SU-DHL-6 (cell line): ENCODE data around the gene FAM53B.

Experiments used
- H2AFZ ChIP-seq: fragments of 200-600 bp; sonication (generic); 2 replicates; pipeline ENCODE4 v1.6.1; 2014; ENCODE audit warnings: low read depth, mild to moderate bottlenecking, moderate library complexity, mixed read lengths, antibody characterized with exemption, low read length; ENCODE audit not compliant: severe bottlenecking
- H3F3A ChIP-seq: fragments of 200-600 bp; shearing (Covaris generic); 2 replicates; pipeline ENCODE4 v1.6.0; 2016; ENCODE audit warnings: antibody characterized with exemption, mild to moderate bottlenecking; ENCODE audit not compliant: insufficient read depth
- H3K27ac ChIP-seq: fragments of 200-600 bp; sonication (generic); 2 replicates; pipeline ENCODE4 v1.5.1; 2016; ENCODE audit warnings: low read depth, mild to moderate bottlenecking, low read length, moderate library complexity, mixed read lengths
- H3K27me3 ChIP-seq: fragments of 200-600 bp; sonication (generic), shearing (Covaris generic); 2 replicates; pipeline ENCODE4 v1.6.0; 2014; ENCODE audit warnings: mild to moderate bottlenecking, low read length
- H3K36me3 ChIP-seq: fragments of 200-600 bp; sonication (generic); 2 replicates; pipeline ENCODE4 v1.6.1; 2014; ENCODE audit warnings: mild to moderate bottlenecking, low read length, mixed read lengths
- H3K4me2 ChIP-seq: fragments of 300-600, 200-600 bp; shearing (Covaris generic), sonication (generic); 2 replicates; pipeline ENCODE4 v1.6.0; 2014; ENCODE audit warnings: low read length, low read depth, mild to moderate bottlenecking; ENCODE audit not compliant: poor library complexity, severe bottlenecking
- H3K4me3 ChIP-seq: fragments of 200-600 bp; sonication (generic); 2 replicates; pipeline ENCODE4 v1.5.1; 2014; ENCODE audit warnings: antibody characterized with exemption, low read length, mild to moderate bottlenecking, mixed read lengths; ENCODE audit not compliant: insufficient read depth, poor library complexity, severe bottlenecking
- H3K79me2 ChIP-seq: fragments of 200-600 bp; sonication (generic); 2 replicates; pipeline ENCODE4 v1.6.1; 2014; ENCODE audit warnings: mild to moderate bottlenecking, low read length, moderate library complexity; ENCODE audit not compliant: insufficient read depth
- H3K9ac ChIP-seq: fragments of 200-600 bp; sonication (generic); 2 replicates; pipeline ENCODE4 v1.7.0; 2014; ENCODE audit warnings: mild to moderate bottlenecking, low read length
- H3K9me2 ChIP-seq: fragments of 200-600 bp; sonication (generic); replicated peaks from 2 replicates; pipeline ENCODE4 v1.6.1; 2014; ENCODE audit warnings: low read length; ENCODE audit not compliant: insufficient read depth
- H3K9me3 ChIP-seq: fragments of 200-600 bp; sonication (generic); 2 replicates; pipeline ENCODE4 v1.6.1; 2014; ENCODE audit warnings: low read length, mixed read lengths; ENCODE audit not compliant: insufficient read depth
- H4K20me1 ChIP-seq: fragments of 200-600 bp; sonication (generic); 2 replicates; pipeline ENCODE4 v1.6.1; 2014; ENCODE audit warnings: low read depth, mild to moderate bottlenecking, antibody characterized with exemption, low read length, moderate library complexity, mixed read lengths
- EZH2phosphoT487 ChIP-seq: fragments of 200-600 bp; sonication (generic), shearing (Covaris generic); conservative IDR thresholded peaks from 2 replicates; pipeline ENCODE4 v1.6.1; 2018; ENCODE audit warnings: mild to moderate bottlenecking, antibody characterized with exemption, low read length, moderate library complexity, mixed read lengths
- TF ChIP-seq, protein P1 (sequence below): fragments of 200-600 bp; sonication (generic); IDR thresholded peaks from one replicate; pipeline ENCODE4 v1.5.1; 2017; ENCODE audit warnings: antibody characterized with exemption, mild to moderate bottlenecking, low read length, moderate library complexity; ENCODE audit not compliant: insufficient read depth, poor library complexity, severe bottlenecking

Gene FAM53B

DNA sequence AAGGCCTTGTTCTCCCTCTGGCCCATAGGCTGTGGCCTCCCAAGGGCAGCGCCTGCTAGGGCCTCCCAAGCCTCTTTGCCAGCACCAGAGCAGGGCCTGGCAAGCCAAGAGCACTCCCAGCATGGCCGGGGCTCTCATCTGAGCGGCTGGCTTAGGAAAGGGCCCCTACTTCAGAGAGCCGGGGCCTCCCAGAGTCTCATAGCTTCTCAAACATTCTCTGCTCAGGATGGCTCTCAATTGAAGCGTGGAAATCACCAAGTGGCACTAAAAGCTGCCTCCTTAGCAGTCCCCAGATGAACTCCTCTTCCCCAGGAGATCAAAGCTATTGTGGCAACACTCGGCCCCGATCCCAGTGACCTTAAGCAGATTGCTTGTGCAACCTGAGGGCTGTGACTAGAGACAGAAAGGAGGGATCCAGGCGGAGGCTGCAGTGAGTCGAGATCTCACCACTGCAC is 69.4 kb downstream of the FAM53B start:
- no peaks in the 10 kb centered on the region for H3F3A ChIP-seq
- H4K20me1 ChIP-seq: peaks cover 37% of the 10 kb centered on the region; the same call in 1 of the 2 replicates
- no peak overlapping the region for H3K4me3 ChIP-seq
- no peaks in the 10 kb centered on the region for H3K27me3 ChIP-seq
- peaks cover 11% of the 10 kb centered on the region; the same call in 1 of the 2 replicates for H3K36me3 ChIP-seq
- H3K9me2 ChIP-seq: no peaks in the 10 kb centered on the region
- no peak overlapping the region for H3K4me2 ChIP-seq
- H3K9me3 ChIP-seq: no peaks in the 10 kb centered on the region
- no peak for TF ChIP-seq EZH2phosphoT487
- TF ChIP-seq, protein P1, sequence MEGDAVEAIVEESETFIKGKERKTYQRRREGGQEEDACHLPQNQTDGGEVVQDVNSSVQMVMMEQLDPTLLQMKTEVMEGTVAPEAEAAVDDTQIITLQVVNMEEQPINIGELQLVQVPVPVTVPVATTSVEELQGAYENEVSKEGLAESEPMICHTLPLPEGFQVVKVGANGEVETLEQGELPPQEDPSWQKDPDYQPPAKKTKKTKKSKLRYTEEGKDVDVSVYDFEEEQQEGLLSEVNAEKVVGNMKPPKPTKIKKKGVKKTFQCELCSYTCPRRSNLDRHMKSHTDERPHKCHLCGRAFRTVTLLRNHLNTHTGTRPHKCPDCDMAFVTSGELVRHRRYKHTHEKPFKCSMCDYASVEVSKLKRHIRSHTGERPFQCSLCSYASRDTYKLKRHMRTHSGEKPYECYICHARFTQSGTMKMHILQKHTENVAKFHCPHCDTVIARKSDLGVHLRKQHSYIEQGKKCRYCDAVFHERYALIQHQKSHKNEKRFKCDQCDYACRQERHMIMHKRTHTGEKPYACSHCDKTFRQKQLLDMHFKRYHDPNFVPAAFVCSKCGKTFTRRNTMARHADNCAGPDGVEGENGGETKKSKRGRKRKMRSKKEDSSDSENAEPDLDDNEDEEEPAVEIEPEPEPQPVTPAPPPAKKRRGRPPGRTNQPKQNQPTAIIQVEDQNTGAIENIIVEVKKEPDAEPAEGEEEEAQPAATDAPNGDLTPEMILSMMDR: no peak
- H3K9ac ChIP-seq: no peak overlapping the region
- H3K79me2 ChIP-seq: peaks cover 100% of the 10 kb centered on the region
- no peak overlapping the region for H2AFZ ChIP-seq
- no peak overlapping the region for H3K27ac ChIP-seq

DNA sequence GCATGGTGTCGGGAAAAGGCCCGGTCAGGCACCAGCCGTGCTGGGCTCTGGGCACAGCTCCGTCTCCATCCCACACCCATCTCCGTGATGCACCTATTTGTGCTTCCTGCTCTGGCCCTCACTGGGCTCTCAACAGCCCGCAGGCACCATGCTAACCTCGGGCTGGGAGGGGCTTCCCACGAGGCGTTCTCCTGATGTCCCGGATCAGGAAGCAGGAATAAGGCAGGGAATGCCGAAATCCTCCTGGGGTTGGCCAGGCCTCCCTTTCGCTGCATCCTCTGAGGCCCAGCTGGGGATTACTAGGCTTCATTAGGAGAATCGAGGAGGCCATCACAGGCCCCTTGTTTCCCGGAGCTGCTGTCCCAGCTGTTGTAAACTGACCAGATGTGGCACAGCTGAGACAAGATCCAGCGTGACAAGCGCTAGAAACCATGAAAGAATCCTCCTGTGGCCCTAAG is 72.0 kb downstream of the FAM53B start:
- Histone ChIP-seq H3K9me2 (no peaks in the 10 kb centered on the region), H3K9me3 (no peaks in the 10 kb centered on the region), H3K4me2 (no peak overlapping the region), H2AFZ (no peak overlapping the region), H3K27ac (no peak overlapping the region), H3K27me3 (no peaks in the 10 kb centered on the region), H3K79me2 (peaks cover 99% of the 10 kb centered on the region), H4K20me1 (peaks cover 34% of the 10 kb centered on the region; the same call in 1 of the 2 replicates), H3K4me3 (no peak overlapping the region), H3K9ac (no peak overlapping the region), H3K36me3 (peaks cover 9% of the 10 kb centered on the region; the same call in 1 of the 2 replicates), H3F3A (no peaks in the 10 kb centered on the region)
- TF ChIP-seq EZH2phosphoT487: no peak
- TF ChIP-seq, protein P1: no peak

DNA sequence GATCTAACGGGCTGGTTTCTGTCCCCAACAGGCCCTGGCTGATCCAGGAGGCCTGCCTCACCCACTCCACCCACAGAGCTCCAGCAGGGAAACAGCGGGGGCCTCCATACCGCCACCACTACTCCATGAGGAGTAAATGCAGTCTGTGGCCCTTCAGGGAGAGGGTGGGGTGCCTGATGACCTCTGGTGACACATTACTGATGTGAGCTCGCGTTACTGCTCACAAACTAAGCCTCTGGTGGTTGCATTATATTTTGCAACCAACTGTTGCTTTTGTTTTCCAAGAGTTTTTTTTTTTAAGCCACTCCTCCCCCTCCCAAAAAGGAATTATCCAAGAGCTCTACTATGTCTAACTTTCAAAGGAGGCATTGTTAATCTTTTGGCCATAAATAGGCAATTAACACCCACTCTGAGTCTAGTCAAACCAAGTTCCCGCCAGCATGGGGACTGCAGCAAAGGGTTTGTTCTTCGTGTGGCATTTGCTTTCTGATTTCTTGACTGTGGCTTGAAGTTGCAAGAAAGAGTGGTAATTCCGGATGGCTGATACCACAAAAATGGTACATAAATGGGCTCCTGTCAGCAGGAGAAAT is 72.6 kb downstream of the FAM53B start:
- Histone ChIP-seq H3K36me3 (0 out of 2 replicates have a peak, but pooled peaks cover 6% of the 10 kb centered on the region), H3F3A (no peaks in the 10 kb centered on the region), H3K4me3 (no peak overlapping the region), H3K27ac (no peak overlapping the region), H3K9ac (no peak overlapping the region), H3K79me2 (peaks cover 99% of the 10 kb centered on the region), H3K27me3 (no peaks in the 10 kb centered on the region), H3K9me2 (no peaks in the 10 kb centered on the region), H4K20me1 (peaks cover 34% of the 10 kb centered on the region; the same call in 1 of the 2 replicates), H3K4me2 (no peak overlapping the region), H2AFZ (no peak overlapping the region), H3K9me3 (no peaks in the 10 kb centered on the region)
- no peak for TF ChIP-seq EZH2phosphoT487
- TF ChIP-seq, protein P1: no peak
